Stimulated activated naive CD8-positive, alpha-beta T cell treated with anti-CD3 and anti-CD28 coated beads, Interleukin-15, Interleukin-2, amounts not matched to agents 100 U/mL and 50 U/mL, for 24 hours (primary cell): ENCODE results near the gene AP1B1.

Source experiments
- ATAC-seq: fragments of 150-1000 bp; cut with Tn5 transposase; one replicate; pipeline ENCODE4 v1.10.0; 2021
- DNase-seq: peaks from one replicate; pipeline ENCODE4 v3.0.0; 2021

Gene AP1B1

DNA sequence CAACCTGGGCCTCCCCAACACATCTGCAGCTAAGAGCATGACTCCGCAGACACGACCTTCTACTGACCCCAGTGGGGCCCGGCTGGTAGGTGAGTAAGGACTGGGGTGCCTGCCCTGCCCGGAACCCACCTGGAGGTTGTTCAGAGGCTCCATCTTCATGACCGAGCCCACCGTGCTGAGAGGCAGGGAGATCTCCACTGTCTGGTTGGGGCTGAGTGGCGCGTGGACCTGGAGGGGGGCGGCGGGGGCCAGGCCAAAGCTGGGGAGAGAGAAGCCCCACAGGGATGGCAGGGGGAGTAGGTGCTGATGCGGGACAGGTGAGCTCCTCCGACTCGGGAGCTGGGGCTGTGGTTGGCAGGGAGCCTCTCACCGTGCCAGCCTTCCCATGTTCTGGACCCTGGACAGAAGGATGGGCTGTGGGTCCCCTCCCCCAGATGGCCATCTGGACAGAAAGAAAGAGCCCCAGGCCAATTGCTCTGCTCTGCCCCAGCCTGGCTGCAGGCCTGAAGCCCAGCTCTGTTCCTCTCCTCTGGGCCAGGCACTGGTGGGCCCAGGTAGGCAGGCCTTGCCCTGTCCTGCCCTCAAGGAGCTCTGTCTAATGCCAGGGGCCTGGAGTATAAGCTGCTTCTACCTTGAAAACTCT is 56.6 kb downstream of the AP1B1 start:
- DNase-seq = no peak
- no peak for ATAC-seq

- DNase-seq (no peak), ATAC-seq (no peak)
These were observed 57.2 kb downstream of the AP1B1 start for GRCh38 chr22:29331213-29331612.

DNA sequence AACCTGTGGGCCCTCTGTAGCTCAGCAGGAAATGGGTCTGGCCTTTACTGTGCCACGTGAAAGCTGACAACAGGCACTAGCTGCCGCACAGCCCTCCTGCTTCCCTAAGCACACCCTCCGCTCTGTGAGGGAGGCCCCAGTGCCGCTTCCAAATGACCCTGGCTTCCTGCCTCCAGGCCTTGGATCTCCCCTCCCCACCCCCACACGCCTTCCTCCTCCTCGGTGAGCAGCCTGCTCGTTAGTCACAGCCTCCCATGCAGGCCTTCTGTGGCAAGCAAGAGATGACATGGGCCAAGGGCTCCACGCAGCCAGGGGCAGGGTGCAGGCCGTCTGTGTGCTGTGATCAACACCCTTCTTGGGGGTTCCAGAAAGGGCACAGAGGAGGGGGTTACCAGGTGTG is 57.6 kb downstream of the AP1B1 start:
- DNase-seq (no peak), ATAC-seq (no peak)

GRCh38 chr22:29330291-29330690 is 58.1 kb downstream of the AP1B1 start:
- DNase-seq = no peak
- no peak for ATAC-seq

DNA sequence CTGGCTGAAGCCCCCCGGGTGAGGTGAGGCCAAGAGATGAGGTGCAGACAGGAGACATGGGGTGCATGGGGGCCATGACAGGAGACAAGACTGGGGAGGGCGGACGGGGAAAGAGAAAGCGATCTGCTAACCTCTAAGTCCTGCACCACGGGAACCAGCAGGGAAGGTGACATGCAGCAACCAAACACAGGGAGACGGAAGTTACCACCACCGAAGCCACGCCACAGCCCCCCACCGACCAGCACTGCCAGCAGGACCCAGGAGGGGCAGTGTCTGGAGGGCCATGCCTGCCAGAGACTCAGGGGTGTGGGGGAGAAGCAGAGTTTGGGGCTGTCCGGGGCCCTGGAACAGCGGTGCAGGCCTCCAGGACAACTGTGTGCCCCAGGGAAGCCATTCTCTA is 58.8 kb downstream of the AP1B1 start:
- DNase-seq = no peak
- no peak for ATAC-seq

GRCh38 chr22:29328566-29329500 is 59.5 kb downstream of the AP1B1 start:
- ATAC-seq (peak; percentile 12), DNase-seq (no peak)

GRCh38 chr22:29328055-29328454 is 60.3 kb downstream of the AP1B1 start:
- ATAC-seq (no peak), DNase-seq (no peak)

GRCh38 chr22:29327089-29327764 is 61.1 kb downstream of the AP1B1 start:
- ATAC-seq (no peak), DNase-seq (no peak)

DNA sequence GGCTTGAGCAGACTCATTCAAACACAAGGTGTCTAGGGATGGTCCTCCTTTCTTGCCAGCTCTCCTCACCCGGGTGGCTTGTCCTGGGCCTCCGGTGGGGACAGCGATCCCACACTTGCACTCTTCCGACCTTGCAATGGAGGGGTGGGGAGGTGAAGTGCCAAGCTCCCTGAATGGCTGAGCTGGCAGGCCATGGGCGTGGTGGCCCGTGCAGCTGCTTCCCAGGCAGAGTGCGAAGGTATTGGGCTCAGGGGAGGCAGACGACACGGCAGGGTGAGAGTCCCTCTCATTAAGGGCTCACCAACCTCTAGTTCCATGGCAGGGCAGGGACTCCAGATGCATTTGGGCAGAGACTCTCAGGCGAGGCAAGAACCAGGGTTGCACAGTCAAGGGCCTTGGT is 61.9 kb downstream of the AP1B1 start:
- no peak for ATAC-seq
- no peak for DNase-seq

- no peak for DNase-seq
These were observed 62.5 kb downstream of the AP1B1 start for GRCh38 chr22:29325785-29326315.

DNA sequence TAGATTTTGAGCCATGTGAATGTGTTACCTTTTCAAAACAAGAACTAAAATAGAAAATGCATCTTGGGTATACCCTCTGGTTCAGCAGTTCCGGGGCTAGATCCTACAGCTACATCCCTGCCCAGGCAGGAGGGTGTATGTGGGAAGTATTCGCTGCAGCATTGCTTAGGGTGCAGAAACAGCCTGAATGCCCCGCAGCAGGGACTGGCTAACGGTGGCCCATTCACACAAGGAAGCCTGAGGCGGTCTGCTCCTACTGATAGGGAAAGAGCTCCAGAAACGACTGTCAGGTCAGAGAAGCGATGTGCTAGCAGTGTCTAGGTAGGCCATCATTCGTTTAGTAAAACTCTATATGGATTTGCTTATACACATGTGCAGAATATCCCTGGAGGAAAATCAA is 63.0 kb downstream of the AP1B1 start:
- ATAC-seq = no peak
- no peak for DNase-seq

More at GRCh38 chr22:29325785-29326315, 62.5 kb downstream of the AP1B1 start:
- no peak for ATAC-seq

DNA sequence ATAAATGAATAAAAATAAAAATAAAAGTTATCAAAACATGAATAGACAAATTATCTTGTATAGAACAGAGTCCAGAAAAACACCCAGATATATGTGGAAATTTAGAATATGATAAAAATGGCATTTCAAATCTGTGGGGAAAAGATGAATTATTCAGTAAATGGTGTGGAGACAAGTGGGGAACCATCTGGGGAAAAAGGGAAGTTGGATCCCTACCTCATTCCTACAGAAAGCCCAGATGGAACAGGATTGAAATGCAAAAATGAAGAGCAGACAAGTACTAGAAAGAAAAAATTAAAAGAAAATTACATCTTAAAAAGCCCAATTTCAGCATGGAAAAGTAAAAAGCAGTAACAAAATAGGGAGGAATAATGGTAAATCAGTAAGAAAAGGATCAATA is 64.7 kb downstream of the AP1B1 start:
- DNase-seq (no peak), ATAC-seq (no peak)

- no peak for ATAC-seq
- no peak for DNase-seq
These were observed 67.8 kb downstream of the AP1B1 start for GRCh38 chr22:29320546-29320945.

GRCh38 chr22:29319072-29319471 is 69.3 kb downstream of the AP1B1 start:
- DNase-seq (no peak), ATAC-seq (no peak)

DNA sequence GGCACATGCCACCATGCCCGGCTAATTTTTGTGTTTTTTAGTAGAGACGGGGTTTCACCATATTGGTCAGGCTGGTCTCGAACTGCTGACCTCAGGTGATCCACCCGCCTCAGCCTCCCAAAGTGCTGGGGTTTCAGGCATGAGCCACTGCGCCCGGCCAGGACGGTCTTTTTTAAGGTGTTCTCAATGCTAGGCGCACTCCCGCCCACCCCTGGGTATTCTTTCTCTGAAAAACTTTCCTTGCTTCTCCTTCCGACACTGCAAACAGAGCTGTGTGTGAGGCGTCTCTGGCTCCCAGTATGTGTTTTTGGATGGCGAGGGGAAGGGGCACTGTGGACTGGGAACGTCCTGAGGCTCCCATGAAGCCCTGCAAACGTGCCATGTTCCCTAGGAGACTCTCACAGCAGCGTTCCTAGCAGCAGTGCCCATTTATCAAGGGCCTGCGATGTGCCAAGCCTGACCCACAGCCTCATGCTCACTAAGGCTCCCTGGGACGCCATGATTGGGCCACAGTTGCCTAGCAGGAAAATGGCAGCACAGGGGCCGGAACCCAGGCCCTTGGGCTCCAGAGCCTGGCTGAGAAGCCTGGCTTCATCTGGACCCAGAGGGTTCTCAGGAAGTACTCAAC is 70.4 kb downstream of the AP1B1 start:
- ATAC-seq (no peak), DNase-seq (no peak)

GRCh38 chr22:29316141-29316828 is 72.1 kb downstream of the AP1B1 start:
- no peak for DNase-seq
- no peak for ATAC-seq

- ATAC-seq = no peak
- DNase-seq = no peak
These were observed 72.9 kb downstream of the AP1B1 start, which contains the start of gene RASL10A for GRCh38 chr22:29315286-29316140. RASL10A (minus strand) TSS chr22:29315697; CDS start chr22:29315246, 451 bp downstream.

DNA sequence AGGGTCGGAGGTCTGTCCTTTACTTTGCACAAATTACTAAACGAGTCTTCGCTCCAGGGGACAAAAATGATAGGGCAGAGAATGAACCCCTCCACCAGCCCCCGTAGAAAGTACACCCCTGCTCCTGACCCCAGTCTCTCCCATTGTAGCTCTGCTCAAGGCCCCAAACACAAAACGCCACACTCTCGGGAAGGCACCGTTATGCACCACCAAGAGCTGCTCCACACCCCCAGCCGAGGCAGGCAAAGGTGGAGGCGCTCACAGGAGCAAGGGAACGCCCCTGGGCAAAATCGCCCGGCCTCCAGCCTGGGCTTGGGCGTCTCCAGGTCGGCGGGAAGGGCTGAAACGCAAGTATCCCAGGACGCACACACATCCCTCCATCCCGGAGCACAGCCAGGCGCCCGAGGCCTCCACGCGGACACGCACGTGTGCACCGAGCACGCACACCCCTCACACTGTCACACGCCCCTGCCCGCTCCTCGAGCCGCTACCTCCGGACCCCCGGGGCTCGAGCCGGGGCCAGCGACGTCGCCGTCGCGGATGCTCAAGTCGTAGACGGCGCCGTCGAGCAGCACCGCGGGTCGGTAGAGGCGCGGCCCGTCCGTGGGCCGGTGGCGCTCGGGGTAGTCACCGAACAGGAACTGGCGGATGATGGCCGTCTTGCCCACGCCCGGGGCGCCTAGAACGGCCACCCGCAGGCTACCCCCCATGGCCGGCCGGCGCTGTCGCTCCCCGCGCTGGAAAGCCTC is 73.7 kb downstream of the AP1B1 start:
- ATAC-seq (no peak), DNase-seq (no peak)

DNA sequence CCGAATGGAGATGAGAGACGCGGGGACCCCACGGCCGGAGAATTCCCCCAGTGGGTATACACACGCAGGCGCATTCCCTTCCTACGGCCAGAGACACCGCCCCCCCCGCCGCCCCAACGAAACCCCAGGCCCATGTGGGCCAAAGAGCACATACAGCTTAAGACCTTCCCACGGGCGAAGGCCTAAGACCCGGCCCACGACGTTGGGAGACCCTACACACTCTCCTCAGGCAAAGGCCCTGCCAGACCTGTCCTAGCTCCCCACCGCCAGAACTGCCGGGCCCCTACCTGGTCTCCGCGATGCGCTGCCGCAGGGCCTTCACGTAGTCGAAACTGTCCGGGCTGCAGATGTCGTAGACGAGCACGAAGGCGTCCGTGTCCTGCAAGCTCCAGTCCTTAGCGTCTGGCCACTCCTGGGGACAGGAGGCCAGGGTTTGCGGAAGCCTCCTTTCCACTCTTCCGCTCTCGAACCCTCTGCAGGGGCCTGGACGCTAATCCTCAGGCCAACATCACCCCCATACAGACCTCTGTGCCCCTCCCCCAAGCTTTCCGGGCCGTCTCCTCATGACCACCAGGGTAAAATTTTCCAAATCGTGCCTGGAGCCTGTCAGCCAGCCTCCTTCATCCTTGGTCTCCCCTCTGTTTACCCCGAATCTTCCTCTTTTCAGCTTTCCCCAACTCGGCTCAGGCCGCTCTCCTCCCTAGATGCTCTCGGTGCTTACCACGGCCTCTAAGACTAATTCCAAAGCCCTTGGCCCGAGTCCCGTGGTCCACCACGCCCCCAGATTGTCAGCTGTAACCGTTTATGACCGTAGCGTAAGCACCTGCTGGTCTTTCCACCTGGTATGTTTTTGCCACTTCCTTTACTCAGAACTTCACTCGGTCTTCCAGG is 74.5 kb downstream of the AP1B1 start:
- no peak for DNase-seq

More for the DNA sequence above, 74.5 kb downstream of the AP1B1 start:
- ATAC-seq = no peak
